Skeletal muscle tissue (tissue), 4 donors: ENCODE data around the gene CHD9. TPM values are rescaled to one million over a fixed set of nuclear protein-coding genes. Genes with fewer than 3 reads are reported as not detected.

Experiments used
- H3K27ac ChIP-seq: one replicate; pipeline ENCODE4 v1.7.0; 2013; ENCODE audit warnings: mild to moderate bottlenecking, low read depth, low read length, inconsistent platforms
- H3K27me3 ChIP-seq, 3 donors: one replicate each; pipeline ENCODE4 v1.7.0; 2013; ENCODE audit warnings: low read length in 3 of 3; ENCODE audit not compliant: control insufficient read depth in 3 of 3, insufficient read depth in 3 of 3
- H3K36me3 ChIP-seq, 3 donors: one replicate each; pipeline ENCODE4 v1.7.0; 2013; ENCODE audit warnings: low read length in 3 of 3; ENCODE audit not compliant: control insufficient read depth in 3 of 3, insufficient read depth in 3 of 3
- H3K4me1 ChIP-seq, 3 donors: one replicate each; pipeline ENCODE4 v1.7.0; 2013; ENCODE audit warnings: low read length in 3 of 3, mild to moderate bottlenecking in 3 of 3; ENCODE audit not compliant: control insufficient read depth in 3 of 3, insufficient read depth in 3 of 3
- H3K4me3 ChIP-seq, 3 donors: one replicate each; pipeline ENCODE4 v1.7.0; 2013; ENCODE audit warnings: low read length in 3 of 3
- H3K9ac ChIP-seq, 3 donors: one replicate each; pipeline ENCODE4 v1.7.0; 2013; ENCODE audit warnings: low read length in 3 of 3, mild to moderate bottlenecking in 3 of 3, moderate library complexity in 2 of 3, low read depth in 1 of 3
- H3K9me3 ChIP-seq, 3 donors: one replicate each; pipeline ENCODE4 v1.7.0; 2013; ENCODE audit warnings: low read length in 3 of 3; ENCODE audit not compliant: control insufficient read depth in 3 of 3
- total RNA-seq: library from RNA; depleted of rRNA; stranded (reverse); fragments of >200 nt; gene quantifications from one replicate; pipeline ENCODE4 v1.2.3, GENCODE V29; 2014
- donor health status: Osteomylitis.

The CHD9 gene
- total RNA-seq, 1 donor from 2014 or later, result 69.4 TPM

DNA sequence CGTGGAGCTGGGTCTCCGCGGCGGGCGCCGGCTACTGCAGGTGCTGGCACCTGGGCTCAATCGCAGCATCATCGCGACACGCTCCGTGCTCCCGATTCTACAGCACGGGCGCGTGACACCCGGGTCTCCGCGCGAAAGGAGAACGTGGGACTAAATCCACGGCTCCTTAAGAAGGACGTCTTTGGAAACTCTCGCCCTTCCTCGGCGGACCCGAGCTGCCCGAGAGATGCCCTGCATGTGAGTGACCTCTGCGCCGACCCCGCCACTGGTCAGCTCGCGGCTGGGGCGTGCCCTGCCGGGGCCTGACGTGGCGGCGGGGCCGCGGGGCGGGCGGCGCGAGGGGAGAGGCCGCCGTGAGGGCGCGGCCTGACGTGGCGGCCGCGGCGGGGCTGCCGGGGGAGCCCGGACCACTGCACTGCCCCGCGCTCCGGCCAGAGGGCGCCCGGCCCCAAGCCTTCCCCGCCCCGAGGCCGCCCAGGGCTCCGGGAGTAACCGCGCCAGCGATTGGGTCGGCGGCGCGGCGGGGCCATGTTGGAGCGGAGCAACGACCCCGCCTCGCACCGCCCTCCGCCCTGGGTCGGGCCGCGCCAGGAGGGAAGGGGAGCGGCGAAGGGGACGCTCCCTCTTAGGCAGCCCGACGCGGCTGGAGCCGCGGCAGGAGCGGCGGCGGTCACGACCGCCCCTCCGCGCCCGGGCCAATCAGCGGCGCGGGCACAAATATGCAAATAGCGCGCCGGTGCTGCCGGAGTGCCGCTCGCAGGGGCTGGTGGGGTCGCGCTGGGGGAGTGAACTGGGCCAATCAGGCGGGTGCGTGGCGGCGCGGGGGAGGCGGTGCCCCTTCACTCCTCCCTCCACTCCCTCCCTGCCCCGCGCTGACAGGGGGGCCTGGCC is 75.6 kb downstream of the CHD9 start:
- Histone ChIP-seq H3K9me3 (no peaks in the 10 kb centered on the region), H3K4me3 (peak overlapping the region; percentile 85 to 96 (median 91)), H3K27me3 (no peaks in the 10 kb centered on the region), H3K36me3 (no peaks in the 10 kb centered on the region), H3K9ac (peak overlapping the region; percentile 91 to 94 (median 93)), H3K4me1 (peaks cover 0 to 15% (median 11%) of the 10 kb centered on the region in 3 donors), H3K27ac (peak overlapping the region; percentile 94)

DNA sequence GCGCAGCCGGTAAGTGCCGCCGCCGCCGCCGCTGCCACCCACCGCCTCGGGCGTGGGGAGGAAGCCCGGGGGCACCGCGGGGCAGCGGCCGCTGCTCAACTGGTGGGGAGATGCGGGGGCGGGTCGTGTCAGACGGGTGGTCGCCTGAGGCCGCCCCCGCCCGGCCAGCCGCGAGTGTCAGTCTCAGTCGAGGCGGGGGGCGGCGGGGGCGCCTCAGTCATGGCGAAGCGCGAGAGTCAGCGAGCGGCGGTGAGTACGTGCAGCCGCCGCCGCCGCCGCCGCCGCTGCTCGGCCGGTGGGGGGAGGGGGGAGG is 76.2 kb downstream of the CHD9 start:
- Histone ChIP-seq H3K4me1 (peaks cover 0 to 15% (median 11%) of the 10 kb centered on the region in 3 donors), H3K9me3 (no peaks in the 10 kb centered on the region), H3K36me3 (no peaks in the 10 kb centered on the region), H3K27me3 (no peaks in the 10 kb centered on the region), H3K9ac (peak overlapping the region in 2 of 3 donors; percentile 80 to 86), H3K4me3 (peak overlapping the region; percentile 23 to 66 (median 65)), H3K27ac (peak overlapping the region; percentile 94)

DNA sequence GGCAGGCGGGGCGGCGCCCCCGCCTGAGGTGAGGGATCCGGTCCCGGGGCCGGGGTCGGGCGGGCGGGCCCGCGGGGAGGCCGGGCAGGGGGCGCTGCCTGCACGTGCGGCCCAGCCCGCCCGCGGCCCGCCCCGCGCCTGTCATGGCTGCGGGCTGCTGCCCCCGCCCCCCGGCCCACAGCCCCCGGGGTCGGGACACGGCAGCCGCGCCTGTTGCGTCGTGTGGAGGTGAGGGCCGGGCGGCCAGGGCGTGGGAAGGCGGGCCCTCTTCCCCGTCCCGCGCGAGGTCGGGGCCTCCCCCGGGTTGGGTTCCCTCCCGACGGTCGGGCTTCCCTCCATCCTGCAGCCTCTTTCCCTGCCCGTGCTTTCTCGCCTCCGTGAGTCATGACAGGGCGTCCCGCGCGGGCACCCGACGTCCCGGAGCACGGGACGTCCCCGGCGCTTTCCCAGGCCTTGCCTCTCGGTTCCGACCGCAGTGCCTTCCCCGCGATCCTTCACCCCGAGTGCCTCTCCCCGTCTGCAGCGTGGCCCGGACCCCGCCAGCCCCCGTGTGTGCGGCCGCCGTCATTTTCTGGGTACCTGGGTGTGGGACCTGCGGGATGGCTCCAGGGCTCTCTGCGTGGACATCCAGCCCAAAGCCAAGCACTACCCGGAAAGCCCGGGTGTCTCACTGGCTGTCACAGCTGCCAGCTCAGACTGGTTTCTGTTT is 76.7 kb downstream of the CHD9 start:
- Histone ChIP-seq H3K4me3 (peak overlapping the region; percentile 76 to 81 (median 77)), H3K27ac (peak overlapping the region; percentile 94), H3K36me3 (no peaks in the 10 kb centered on the region), H3K9ac (peak overlapping the region; percentile 77 to 86 (median 79)), H3K27me3 (no peaks in the 10 kb centered on the region), H3K9me3 (no peaks in the 10 kb centered on the region), H3K4me1 (peaks cover 0 to 15% (median 11%) of the 10 kb centered on the region in 3 donors)

DNA sequence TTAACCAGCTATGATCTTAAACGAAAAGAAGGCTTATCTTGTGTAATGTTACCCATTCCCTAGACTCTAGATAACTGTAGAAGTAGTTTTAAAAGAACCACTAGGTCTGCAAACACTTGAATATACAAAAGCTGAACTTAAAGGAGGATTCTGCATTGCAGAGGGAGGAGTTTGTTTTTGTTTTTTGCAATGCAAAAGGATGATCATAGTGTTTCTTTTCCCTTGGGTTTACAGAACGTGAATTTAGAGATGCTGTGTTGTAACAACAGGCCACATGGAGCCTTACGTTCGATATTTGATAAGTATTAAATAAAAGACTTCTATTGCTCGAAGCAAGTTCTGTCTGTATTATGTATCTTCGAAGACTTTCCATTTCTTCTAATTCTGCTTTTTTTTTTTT is 77.6 kb downstream of the CHD9 start:
- Histone ChIP-seq H3K36me3 (no peaks in the 10 kb centered on the region), H3K9me3 (no peaks in the 10 kb centered on the region), H3K9ac (peak overlapping the region in 1 of 3 donors; percentile 79), H3K4me3 (peak overlapping the region in 1 of 3 donors; percentile 76), H3K27me3 (no peaks in the 10 kb centered on the region), H3K27ac (no peak overlapping the region), H3K4me1 (peaks cover 0 to 15% (median 11%) of the 10 kb centered on the region in 3 donors)

DNA sequence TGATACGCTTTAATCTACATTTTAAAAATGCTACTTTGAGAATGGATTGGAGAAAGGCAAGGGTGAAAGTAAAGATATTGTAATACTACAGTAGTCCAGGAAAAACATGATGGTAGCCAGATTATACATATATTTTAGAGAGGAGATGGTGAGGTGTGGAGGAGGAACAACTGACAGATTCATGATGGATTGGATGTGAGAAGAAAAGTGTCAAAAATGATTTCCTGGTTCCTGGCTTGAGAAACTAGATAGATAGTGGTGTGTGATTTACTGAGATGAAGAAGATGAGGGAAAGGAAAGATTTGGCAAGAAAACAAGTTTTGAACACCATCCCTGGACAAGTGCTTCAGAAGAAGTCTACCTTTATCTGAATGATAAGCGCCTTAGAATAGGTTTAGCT is 80.5 kb downstream of the CHD9 start:
- H3K4me3 ChIP-seq, result no peak overlapping the region
- H3K27ac ChIP-seq, result no peak overlapping the region
- no peaks in the 10 kb centered on the region for H3K36me3 ChIP-seq
- no peaks in the 10 kb centered on the region for H3K27me3 ChIP-seq
- peaks cover 0 to 3% (median 0%) of the 10 kb centered on the region in 3 donors for H3K4me1 ChIP-seq
- H3K9ac ChIP-seq, result no peak overlapping the region
- no peaks in the 10 kb centered on the region for H3K9me3 ChIP-seq

DNA sequence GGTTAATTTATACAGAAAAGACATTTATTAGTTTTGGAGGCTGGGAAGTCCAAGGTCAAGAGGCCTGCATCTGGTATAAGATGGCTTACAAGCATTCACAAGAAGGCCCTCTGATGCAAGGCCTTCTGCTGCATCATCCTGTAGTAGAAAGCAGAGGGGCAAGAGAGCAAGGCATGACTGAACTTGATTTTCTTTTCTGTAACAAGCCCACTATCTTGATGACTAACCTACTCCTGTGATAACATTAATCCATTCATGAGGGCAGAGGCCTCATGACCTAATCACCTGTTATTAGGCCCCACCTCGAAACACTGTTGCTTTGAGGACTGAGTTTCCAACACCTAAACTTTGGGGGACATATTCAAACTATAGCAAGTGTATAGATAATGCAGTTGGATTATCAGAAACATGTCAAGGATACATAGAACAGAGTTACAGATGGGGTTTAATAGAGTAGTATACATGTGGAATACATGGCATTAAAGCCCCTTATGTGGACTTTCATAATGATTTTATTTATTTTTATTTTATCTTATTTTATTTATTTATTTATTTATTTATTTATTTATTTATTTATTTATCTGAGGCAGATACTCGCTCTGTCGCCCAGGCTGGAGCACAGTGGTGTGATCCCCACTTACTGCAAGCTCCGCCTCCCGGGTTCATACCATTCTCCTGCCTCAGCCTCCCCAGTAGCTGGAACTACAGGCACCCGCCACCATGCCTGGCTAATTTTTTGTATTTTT is 88.2 kb downstream of the CHD9 start:
- Histone ChIP-seq H3K4me3 (no peak overlapping the region), H3K9me3 (no peaks in the 10 kb centered on the region), H3K27me3 (no peaks in the 10 kb centered on the region), H3K36me3 (no peaks in the 10 kb centered on the region), H3K4me1 (no peaks in the 10 kb centered on the region), H3K27ac (no peak overlapping the region), H3K9ac (no peak overlapping the region)

DNA sequence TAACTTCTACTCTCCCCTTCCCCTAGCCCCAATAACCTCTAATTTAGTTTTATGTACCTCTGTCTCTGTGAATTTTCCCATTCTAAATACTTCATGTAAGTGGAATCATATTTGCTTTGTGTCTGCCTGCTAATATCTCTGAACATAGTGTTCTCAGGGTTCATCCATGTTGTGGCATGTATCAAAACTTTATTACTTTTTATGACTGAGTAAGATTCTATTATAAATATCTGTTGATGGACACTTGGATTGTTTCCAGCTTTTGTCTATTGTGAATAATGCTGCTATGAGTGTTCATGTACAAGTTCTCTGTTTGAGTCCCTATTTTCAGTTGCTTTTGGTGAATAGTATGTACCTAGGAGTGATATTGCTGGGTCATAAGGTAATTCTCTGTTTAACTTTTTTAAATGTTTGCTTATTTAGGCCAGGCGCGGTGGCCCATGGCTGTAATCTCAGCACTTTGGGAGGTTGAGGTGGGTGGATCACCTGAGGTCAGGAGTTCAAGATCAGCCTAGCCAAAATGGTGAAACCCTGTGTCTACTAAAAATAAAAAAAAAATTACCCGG is 92.8 kb downstream of the CHD9 start:
- Histone ChIP-seq H3K27ac (no peak overlapping the region), H3K9ac (no peak overlapping the region), H3K4me1 (peaks cover 0 to 5% (median 5%) of the 10 kb centered on the region in 3 donors), H3K27me3 (no peaks in the 10 kb centered on the region), H3K4me3 (no peak overlapping the region), H3K9me3 (peaks cover 0 to 5% (median 0%) of the 10 kb centered on the region in 3 donors), H3K36me3 (peaks cover 0 to 3% (median 0%) of the 10 kb centered on the region in 3 donors)

DNA sequence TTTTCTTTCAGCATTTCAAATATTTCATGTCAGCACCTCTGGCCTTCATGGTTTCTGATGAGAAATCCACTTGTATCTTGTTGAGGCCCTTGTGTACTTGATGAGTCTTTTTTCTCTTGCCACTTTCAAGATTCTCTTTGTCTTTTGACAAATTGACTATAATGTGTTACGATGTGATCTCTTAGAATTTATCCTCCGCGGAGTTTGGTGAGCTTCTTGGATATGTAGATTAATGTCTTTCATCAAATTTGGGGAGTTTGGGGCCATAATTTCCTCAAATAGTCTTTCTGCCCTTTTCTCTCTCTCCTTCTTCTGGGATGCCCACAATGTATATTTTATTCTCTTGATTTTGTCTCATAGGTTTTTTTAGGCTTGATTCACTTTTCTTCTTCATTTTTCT is 96.0 kb downstream of the CHD9 start:
- Histone ChIP-seq H3K4me1 (peaks cover 5 to 9% (median 8%) of the 10 kb centered on the region in 3 donors), H3K27me3 (no peaks in the 10 kb centered on the region), H3K4me3 (no peak overlapping the region), H3K36me3 (peaks cover 0 to 3% (median 0%) of the 10 kb centered on the region in 3 donors), H3K9me3 (peaks cover 0 to 5% (median 0%) of the 10 kb centered on the region in 3 donors), H3K9ac (no peak overlapping the region), H3K27ac (no peak overlapping the region)

DNA sequence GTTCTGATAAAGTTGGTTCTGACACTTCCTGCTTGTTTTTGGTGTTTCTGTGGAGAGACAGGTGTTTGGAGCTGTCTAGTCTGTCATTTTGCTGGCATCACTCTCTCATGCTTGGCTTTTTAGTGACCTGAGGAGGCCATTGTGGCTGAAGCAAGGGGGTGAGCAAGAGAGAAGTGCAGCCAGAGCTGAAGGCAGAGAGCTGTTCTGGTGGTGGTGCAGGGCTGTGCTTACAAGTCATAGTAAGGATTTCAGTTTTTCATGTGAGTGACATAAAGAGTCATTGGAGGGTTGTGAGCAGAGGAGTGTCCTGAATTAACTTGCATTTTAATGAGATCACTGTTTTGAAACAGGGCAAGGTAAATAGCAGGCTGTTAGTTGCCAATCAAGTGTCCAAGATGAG is 97.5 kb downstream of the CHD9 start:
- H3K36me3 ChIP-seq, result peaks cover 0 to 16% (median 9%) of the 10 kb centered on the region in 3 donors
- no peak overlapping the region for H3K27ac ChIP-seq
- no peak overlapping the region for H3K9ac ChIP-seq

More for the DNA sequence above, 97.5 kb downstream of the CHD9 start:
- Histone ChIP-seq H3K27me3 (no peaks in the 10 kb centered on the region), H3K4me3 (no peak overlapping the region), H3K4me1 (peaks cover 5 to 9% (median 8%) of the 10 kb centered on the region in 3 donors), H3K9me3 (peaks cover 0 to 5% (median 0%) of the 10 kb centered on the region in 3 donors)
